Measurements from ENCODE around the gene SAE1. TPM values are rescaled to one million over a fixed set of nuclear protein-coding genes. Genes with fewer than 3 reads are reported as not detected.

SAE1 gene
- total RNA-seq, 2 experiments from 2014 or later, result 125 to 127 TPM

DNA sequence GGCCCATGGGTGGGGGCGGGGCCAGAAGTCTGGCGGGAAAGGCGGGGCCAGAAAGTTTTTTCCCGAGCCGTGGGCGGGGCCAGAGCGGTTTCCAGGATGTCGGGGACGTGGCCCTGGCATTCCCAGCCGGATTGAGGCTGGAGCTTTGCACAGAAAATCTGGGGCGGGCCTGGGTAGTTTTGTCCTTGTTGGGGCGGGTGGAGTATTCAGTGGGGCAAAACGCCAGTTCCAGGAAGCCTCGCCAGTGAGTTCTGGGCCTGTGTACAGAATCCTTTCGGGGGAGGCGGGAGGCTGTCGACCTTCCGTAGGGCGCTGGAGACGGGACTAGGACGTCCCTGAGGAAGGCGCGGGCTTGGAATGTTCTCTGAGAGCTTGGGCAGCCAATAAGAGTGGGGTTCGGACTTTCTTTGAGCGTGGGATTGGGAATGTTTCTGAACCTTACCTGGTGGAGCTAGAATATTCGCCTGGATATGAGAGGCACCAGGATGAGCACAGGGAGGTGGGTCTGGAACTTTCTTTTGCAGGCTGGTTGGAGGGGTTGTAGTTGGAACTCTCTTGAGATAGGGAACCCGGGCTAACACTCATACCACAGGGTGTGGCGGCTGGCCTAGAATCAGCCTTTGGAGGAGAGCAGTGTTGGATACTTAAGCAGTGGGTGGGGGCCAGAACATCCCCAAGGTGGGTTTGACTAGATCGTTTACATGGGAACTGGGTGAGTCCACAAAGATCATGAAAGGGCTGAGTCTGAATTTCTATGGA is 127.0 kb downstream of the SAE1 start:
- peaks cover 31% of the 10 kb centered on the region for H3K36me3 Mint-ChIP-seq (ENCODE audit: low read depth)
- intact Hi-C loops (cut with micrococcal nuclease), result loop anchor here (2.0 kb wide), 1 partner anchor 15 kb away; no protein-coding TSS in a partner anchor
- TF ChIP-seq CTCF (IDR thresholded peaks at IDR 0.05), result no peak
- H3K9me3 Mint-ChIP-seq, result no peaks in the 10 kb centered on the region
- peak; percentile 33 for DNase-seq
- POLR2A ChIA-PET, result interaction anchor here (0.6 to 3.6 kb wide), 8 partner anchors 12 to 647 kb away, joined by 3 to 45 read pairs (median 6); partner anchors contain the start of gene INAFM1
- H3K4me3 Mint-ChIP-seq, result peak overlapping the region; percentile 84
- CTCF ChIA-PET, result interaction anchor here (2.9 to 5.9 kb wide), 2 partner anchors 10 to 13 kb away, joined by 22 to 54 read pairs; no protein-coding TSS in a partner anchor
- peak overlapping the region; percentile 98 for H3K27ac Mint-ChIP-seq
- ATAC-seq, result no peak
- H3K27me3 Mint-ChIP-seq, result no peaks in the 10 kb centered on the region
- H3K4me1 Mint-ChIP-seq (ENCODE audit: low read depth), result peaks cover 36% of the 10 kb centered on the region

- Mint-ChIP-seq H3K36me3 (ENCODE audit: low read depth) (peaks cover 32% of the 10 kb centered on the region), H3K4me1 (ENCODE audit: low read depth) (peaks cover 36% of the 10 kb centered on the region), H3K27me3 (no peaks in the 10 kb centered on the region), H3K9me3 (no peaks in the 10 kb centered on the region), H3K4me3 (peak overlapping the region; percentile 84), H3K27ac (peak overlapping the region; percentile 98)
- no peak for TF ChIP-seq CTCF (IDR thresholded peaks at IDR 0.05)
- ATAC-seq, result no peak
- intact Hi-C loops (cut with micrococcal nuclease), result no loop called here
- DNase-seq, result no peak
- ChIA-PET CTCF (no interaction called here), POLR2A (interaction anchor here (1.0 to 1.1 kb wide), 2 partner anchors 14 to 147 kb away, joined by 3 to 4 read pairs; no protein-coding TSS in a partner anchor)
Observed at GRCh38 chr19:47258434-47258833, 127.8 kb downstream of the SAE1 start.

- POLR2A ChIA-PET, result interaction anchor here (0.8 to 1.8 kb wide), 6 partner anchors 10 to 148 kb away, joined by 3 to 5 read pairs (median 3); no protein-coding TSS in a partner anchor
- peak overlapping the region; percentile 84 for H3K4me3 Mint-ChIP-seq
- DNase-seq, result no peak
- no peaks in the 10 kb centered on the region for H3K9me3 Mint-ChIP-seq
- H3K4me1 Mint-ChIP-seq (ENCODE audit: low read depth), result peaks cover 36% of the 10 kb centered on the region
- CTCF ChIA-PET, result interaction anchor here (1.0 kb wide), 1 partner anchor 15 kb away, joined by 3 read pairs; no protein-coding TSS in a partner anchor
- intact Hi-C loops (cut with micrococcal nuclease), result no loop called here
- H3K27me3 Mint-ChIP-seq, result no peaks in the 10 kb centered on the region
- no peak for TF ChIP-seq CTCF (IDR thresholded peaks at IDR 0.05)
- H3K27ac Mint-ChIP-seq, result peak overlapping the region; percentile 48
- ATAC-seq, result no peak
- H3K36me3 Mint-ChIP-seq (ENCODE audit: low read depth), result peaks cover 32% of the 10 kb centered on the region
Observed at GRCh38 chr19:47258895-47259555, 128.4 kb downstream of the SAE1 start.

Small RNA genes within 50 kb of the gene (microRNA-seq; reads per million reads assigned to microRNA genes)
- gene MIR3190 (ENCODE audit: borderline microRNAs expressed, borderline replicate concordance) (not detected), gene MIR3191 (ENCODE audit: borderline microRNAs expressed, borderline replicate concordance) (not detected)

Other genes with a start within 250 kb of the SAE1 start
- gene NPAS1, start 111.0 kb upstream of the SAE1 start, total RNA-seq, result under 1 TPM; 0.27 to 0.65 TPM
- gene TMEM160, start 82.2 kb upstream of the SAE1 start, total RNA-seq, result 10 to 100 TPM; 61.2 to 61.5 TPM
- 10 to 100 TPM; 68.5 to 70.2 TPM for gene ZC3H4, start 17.1 kb upstream of the SAE1 start, total RNA-seq
- 10 to 100 TPM; 23.2 to 26.2 TPM for gene BBC3, start 100.4 kb downstream of the SAE1 start, total RNA-seq
- gene CCDC9, start 125.7 kb downstream of the SAE1 start, total RNA-seq, result 10 to 100 TPM; 24.4 to 27.0 TPM
- 10 to 100 TPM; 11.4 to 12.7 TPM for gene INAFM1, start 144.1 kb downstream of the SAE1 start, total RNA-seq
- 1 to 10 TPM in 1 of 2 experiments, under 1 TPM in 1; 0.65 to 2.2 TPM for gene C5AR1, start 179.0 kb downstream of the SAE1 start, total RNA-seq
- gene C5AR2, start 201.3 kb downstream of the SAE1 start, total RNA-seq, result under 1 TPM in 1 of 2 experiments, not detected in 1; 0.18 TPM
- 10 to 100 TPM; 14.2 to 14.9 TPM for gene DHX34, start 218.5 kb downstream of the SAE1 start, total RNA-seq

Measured in activated CD8-positive, alpha-beta T cell treated with anti-CD3 and anti-CD28 coated beads for 36 hours (primary cell).